Midbrain (tissue), 1 donor: Measurements from ENCODE around the gene PHF13.

ENCODE experiments used
- DNase-seq: peaks from one replicate; lab custom pipeline; 2025; lab: John Stamatoyannopoulos, UW

Gene PHF13

GRCh38 chr1:6613361-6614018, at the start of gene PHF13:
PHF13 (plus strand) TSS chr1:6613731; CDS start chr1:6614067, 336 bp downstream.
- DNase-seq, result peak; percentile 98

GRCh38 chr1:6569033-6569432, 44.5 kb upstream of the PHF13 start:
- DNase-seq, result no peak

GRCh38 chr1:6570100-6570499, 43.4 kb upstream of the PHF13 start:
- DNase-seq, result no peak

GRCh38 chr1:6570987-6571386, 42.5 kb upstream of the PHF13 start:
- DNase-seq, result no peak

GRCh38 chr1:6572653-6573383, 40.7 kb upstream of the PHF13 start:
- no peak for DNase-seq

GRCh38 chr1:6574025-6574620, 39.4 kb upstream of the PHF13 start:
- DNase-seq, result no peak

GRCh38 chr1:6574818-6575217, 38.7 kb upstream of the PHF13 start:
- DNase-seq, result no peak

- peak; percentile 24 for DNase-seq
These were observed 35.6 kb upstream of the PHF13 start for GRCh38 chr1:6577831-6578525.

GRCh38 chr1:6578624-6579373, 34.7 kb upstream of the PHF13 start:
- DNase-seq, result no peak

GRCh38 chr1:6579374-6580118, 34.0 kb upstream of the PHF13 start, which contains the start of gene ZBTB48:
ZBTB48 (plus strand) TSS chr1:6579994; CDS start chr1:6580610, 616 bp downstream.
- peak; percentile 99 for DNase-seq

GRCh38 chr1:6580119-6580592, 33.4 kb upstream of the PHF13 start:
- DNase-seq, result no peak

- no peak for DNase-seq
These were observed 32.7 kb upstream of the PHF13 start for GRCh38 chr1:6580593-6581409.

- DNase-seq, result no peak
These were observed 31.8 kb upstream of the PHF13 start for GRCh38 chr1:6581561-6582305.

GRCh38 chr1:6582370-6582769, 31.2 kb upstream of the PHF13 start:
- no peak for DNase-seq

GRCh38 chr1:6584126-6585080, 29.1 kb upstream of the PHF13 start:
- no peak for DNase-seq

- DNase-seq, result no peak
These were observed 28.3 kb upstream of the PHF13 start for GRCh38 chr1:6585081-6585722.

GRCh38 chr1:6585841-6586240, 27.7 kb upstream of the PHF13 start:
- no peak for DNase-seq

GRCh38 chr1:6586404-6586816, 27.1 kb upstream of the PHF13 start:
- DNase-seq, result no peak
